ENCODE data around the gene NECTIN1. TPM values are rescaled to one million over a fixed set of nuclear protein-coding genes. Genes with fewer than 3 reads are reported as not detected.

The NECTIN1 gene
- total RNA-seq, 3 donors from 2014 or later, result 19.6 to 48.9 (median 45.1) TPM

GRCh38 chr11:119734788-119735187 lies 5.8 kb upstream of the NECTIN1 start:
- intact Hi-C loops (cut with DNase I, micrococcal nuclease), result loop anchor here in 1 of 2 donors (10.0 kb wide), 1 partner anchor 70 kb away; no protein-coding TSS in a partner anchor
- ATAC-seq (peak; percentile 20), DNase-seq (peak in 1 of 3 donors; percentile 61)
- no peaks in the 10 kb centered on the region for H3K36me3 ChIP-seq (ENCODE audit: low read depth)
- peaks cover 27% of the 10 kb centered on the region for H3K4me1 ChIP-seq (ENCODE audit: low read depth)
- TF ChIP-seq, protein P1, sequence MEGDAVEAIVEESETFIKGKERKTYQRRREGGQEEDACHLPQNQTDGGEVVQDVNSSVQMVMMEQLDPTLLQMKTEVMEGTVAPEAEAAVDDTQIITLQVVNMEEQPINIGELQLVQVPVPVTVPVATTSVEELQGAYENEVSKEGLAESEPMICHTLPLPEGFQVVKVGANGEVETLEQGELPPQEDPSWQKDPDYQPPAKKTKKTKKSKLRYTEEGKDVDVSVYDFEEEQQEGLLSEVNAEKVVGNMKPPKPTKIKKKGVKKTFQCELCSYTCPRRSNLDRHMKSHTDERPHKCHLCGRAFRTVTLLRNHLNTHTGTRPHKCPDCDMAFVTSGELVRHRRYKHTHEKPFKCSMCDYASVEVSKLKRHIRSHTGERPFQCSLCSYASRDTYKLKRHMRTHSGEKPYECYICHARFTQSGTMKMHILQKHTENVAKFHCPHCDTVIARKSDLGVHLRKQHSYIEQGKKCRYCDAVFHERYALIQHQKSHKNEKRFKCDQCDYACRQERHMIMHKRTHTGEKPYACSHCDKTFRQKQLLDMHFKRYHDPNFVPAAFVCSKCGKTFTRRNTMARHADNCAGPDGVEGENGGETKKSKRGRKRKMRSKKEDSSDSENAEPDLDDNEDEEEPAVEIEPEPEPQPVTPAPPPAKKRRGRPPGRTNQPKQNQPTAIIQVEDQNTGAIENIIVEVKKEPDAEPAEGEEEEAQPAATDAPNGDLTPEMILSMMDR (IDR thresholded peaks at IDR 0.05), result no peak
- no peak overlapping the region for H3K4me3 ChIP-seq
- H3K9me3 ChIP-seq, result no peaks in the 10 kb centered on the region

DNA sequence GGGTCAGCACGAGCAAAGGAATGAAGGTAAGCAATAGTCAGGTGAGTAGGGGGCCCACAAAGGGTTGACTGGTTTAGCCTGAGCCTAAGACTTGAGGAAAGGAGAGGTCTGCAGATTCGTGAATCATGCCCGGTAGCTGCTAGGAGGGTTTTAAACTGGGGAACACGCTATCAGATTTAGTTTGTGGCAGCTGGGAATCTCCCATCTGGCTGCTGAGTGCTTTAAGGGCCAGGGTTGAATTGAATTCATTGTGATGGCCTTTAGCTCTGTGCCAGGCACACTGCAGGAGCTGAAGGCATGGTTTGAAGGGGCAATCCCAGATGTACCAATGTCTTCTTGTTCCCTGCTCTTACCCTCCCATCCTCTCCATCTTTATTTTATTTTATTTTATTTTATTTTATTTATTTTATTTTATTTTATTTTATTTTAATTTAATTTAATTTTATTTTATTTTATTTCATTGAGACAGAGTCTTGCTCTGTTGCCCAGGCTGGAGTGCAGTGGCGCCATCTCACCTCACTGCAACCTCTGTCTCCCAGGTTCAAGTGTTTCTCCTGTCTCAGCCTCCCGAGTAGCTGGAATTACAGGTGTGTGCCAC lies 1.9 kb upstream of the NECTIN1 start:
- ATAC-seq (no peak), DNase-seq (no peak)
- intact Hi-C loops (cut with DNase I, micrococcal nuclease), result loop anchor here in 1 of 2 donors (10.0 kb wide), 1 partner anchor 66 kb away; no protein-coding TSS in a partner anchor
- no peak overlapping the region for H3K4me3 ChIP-seq
- peaks cover 21% of the 10 kb centered on the region for H3K4me1 ChIP-seq (ENCODE audit: low read depth)
- TF ChIP-seq, protein P1 (IDR thresholded peaks at IDR 0.05), result no peak
- no peaks in the 10 kb centered on the region for H3K36me3 ChIP-seq (ENCODE audit: low read depth)
- no peaks in the 10 kb centered on the region for H3K9me3 ChIP-seq

DNA sequence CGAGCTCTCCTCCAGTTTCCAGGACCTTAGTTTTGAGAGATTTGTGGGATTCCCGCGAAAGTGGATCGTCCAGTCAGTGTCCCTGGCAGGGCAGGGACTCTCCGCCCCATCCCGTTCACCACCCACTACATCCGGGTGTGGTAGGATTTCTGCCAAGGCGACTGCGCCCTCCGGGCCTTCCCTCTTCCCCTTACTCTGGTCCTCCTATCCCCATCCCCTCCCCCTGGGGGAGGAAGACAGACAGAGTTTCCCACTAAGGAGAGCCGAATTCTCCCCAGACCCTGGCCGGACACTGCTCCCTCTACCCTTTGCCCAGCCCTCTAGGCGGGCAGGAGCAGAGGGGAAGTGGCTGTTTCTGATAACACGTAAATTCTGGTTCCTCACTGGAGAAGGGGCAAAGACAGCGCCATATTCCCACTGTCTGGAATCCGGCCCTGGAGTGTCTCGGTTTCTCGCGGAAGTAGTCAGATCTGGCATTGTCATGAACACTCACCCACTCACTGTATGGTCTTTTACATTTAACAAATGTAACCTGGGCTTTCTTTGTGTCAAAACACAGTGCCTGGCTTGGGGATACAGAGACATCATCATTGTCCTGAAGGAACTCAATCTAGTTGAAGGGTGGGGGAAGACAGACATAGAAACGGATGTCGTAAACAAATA lies 1.1 kb upstream of the NECTIN1 start:
- ATAC-seq (peak; percentile 73), DNase-seq (peak; percentile 83 to 84 (median 83))
- peaks cover 20% of the 10 kb centered on the region for H3K4me1 ChIP-seq (ENCODE audit: low read depth)
- no peaks in the 10 kb centered on the region for H3K36me3 ChIP-seq (ENCODE audit: low read depth)
- H3K9me3 ChIP-seq, result no peaks in the 10 kb centered on the region
- intact Hi-C loops (cut with DNase I, micrococcal nuclease), result loop anchor here (5.0 to 10.0 kb wide), 2 partner anchors 63 to 65 kb away; no protein-coding TSS in a partner anchor
- TF ChIP-seq, protein P1 (IDR thresholded peaks at IDR 0.05), result no peak
- H3K4me3 ChIP-seq, result peak overlapping the region; percentile 57

DNA sequence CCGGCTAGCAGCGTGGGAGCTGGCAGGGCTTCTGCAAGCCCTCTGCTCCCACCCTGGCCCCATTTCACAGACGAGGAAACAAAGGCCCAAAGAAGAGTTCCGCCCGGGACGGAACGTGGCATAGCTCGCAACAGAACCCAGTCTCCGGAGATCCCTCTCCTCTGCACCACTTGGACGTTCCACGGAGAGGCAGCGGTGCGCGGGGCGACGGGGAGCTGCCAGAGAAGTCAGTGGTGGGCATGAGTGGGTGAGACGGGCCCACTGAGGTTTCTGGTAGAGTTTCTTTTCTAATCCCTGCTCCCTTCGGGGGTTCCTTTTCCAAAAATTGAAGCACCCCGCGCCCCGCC lies 554 bp upstream of the NECTIN1 start:
- H3K9me3 ChIP-seq, result no peaks in the 10 kb centered on the region
- peaks cover 18% of the 10 kb centered on the region for H3K4me1 ChIP-seq (ENCODE audit: low read depth)
- no peaks in the 10 kb centered on the region for H3K36me3 ChIP-seq (ENCODE audit: low read depth)
- TF ChIP-seq, protein P1 (IDR thresholded peaks at IDR 0.05), result no peak
- DNase-seq, result no peak
- H3K4me3 ChIP-seq, result peak overlapping the region; percentile 57
- peak; percentile 11 for ATAC-seq
- intact Hi-C loops (cut with DNase I, micrococcal nuclease), result loop anchor here in 1 of 2 donors (5.0 kb wide), 1 partner anchor 62 kb away; no protein-coding TSS in a partner anchor

DNA sequence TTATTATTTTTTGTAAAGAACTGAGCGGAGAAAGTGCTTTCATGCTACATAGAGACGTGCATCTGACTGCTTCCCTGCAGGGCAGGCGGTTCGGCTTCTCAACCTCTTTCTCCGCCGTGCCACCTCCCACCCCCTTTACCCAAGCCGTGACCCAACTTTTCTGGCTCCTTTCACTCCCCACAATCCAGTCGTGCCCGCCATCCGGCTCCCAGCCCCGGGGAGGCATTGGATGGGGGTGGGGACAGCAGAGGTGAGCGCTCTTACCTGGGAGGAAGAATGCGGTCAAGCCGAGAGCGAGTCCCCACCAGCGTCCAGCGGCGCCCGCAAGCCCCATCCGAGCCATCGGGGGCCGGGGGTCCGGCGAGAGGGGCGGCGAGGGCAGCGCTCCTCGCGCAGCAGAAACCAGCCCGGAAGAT lies 781 bp downstream of the NECTIN1 start:
- no peaks in the 10 kb centered on the region for H3K9me3 ChIP-seq
- no peaks in the 10 kb centered on the region for H3K36me3 ChIP-seq (ENCODE audit: low read depth)
- peak overlapping the region; percentile 57 for H3K4me3 ChIP-seq
- peaks cover 23% of the 10 kb centered on the region for H3K4me1 ChIP-seq (ENCODE audit: low read depth)
- ATAC-seq, result peak; percentile 2
- TF ChIP-seq, protein P1 (IDR thresholded peaks at IDR 0.05), result no peak
- DNase-seq, result peak in 1 of 3 donors; percentile 64
- intact Hi-C loops (cut with DNase I, micrococcal nuclease), result loop anchor here in 1 of 2 donors (5.0 kb wide), 1 partner anchor 61 kb away; no protein-coding TSS in a partner anchor
